ENCODE measurements around the gene GDAP2. TPM values are rescaled to one million over a fixed set of nuclear protein-coding genes. Genes with fewer than 3 reads are reported as not detected.
A peak's percentile ranks its signal among the peaks of the same experiment; 100 is the strongest.

Gene GDAP2
- total and polyA plus RNA-seq, 2 of the 4 experiments (the other 2 are of a cell fraction): 5.4 to 27.1 TPM

GRCh38 chr1:117928881-117929342, 509 bp downstream of the GDAP2 start:
- peaks cover 15 to 74% of the 10 kb centered on the region in 2 experiments for H3K79me1 ChIP-seq (ENCODE audit: low read depth in 1 of 2, low read length in 2 of 2)
- no peak overlapping the region for H4K91ac ChIP-seq (ENCODE audit: insufficient read depth, low read depth, low read length)
- H3K18ac ChIP-seq (ENCODE audit: low read depth, low read length): no peak overlapping the region
- peaks cover 1% of the 10 kb centered on the region; the same call in 1 of the 2 replicates for H3K36me3 ChIP-seq (ENCODE audit: control insufficient read depth, insufficient read depth, low read length)
- no peak for TF ChIP-seq MXI1 (IDR thresholded peaks at IDR 0.05; ENCODE audit: borderline replicate concordance, low read depth, low read length)
- peak; percentile 28; the same call in 1 of the 2 replicates for TF ChIP-seq SMC3 (IDR thresholded peaks at IDR 0.05; ENCODE audit: low read depth, low read length)
- TF ChIP-seq CTCF (conservative IDR thresholded peaks at IDR 0.05; ENCODE audit: low read depth, low read length): peak; percentile 41
- TF ChIP-seq FOS (IDR thresholded peaks at IDR 0.05; ENCODE audit: low read depth, low read length): no peak
- TF ChIP-seq RAD21 (IDR thresholded peaks at IDR 0.05; ENCODE audit: low read length): peak; percentile 45
- peak; percentile 79 for ATAC-seq (ENCODE audit: low read depth)
- H2BK120ac ChIP-seq (ENCODE audit: low read depth, low read length): no peak overlapping the region
- H3K23ac ChIP-seq (ENCODE audit: low read depth, low read length): peak overlapping the region; percentile 78
- H2BK20ac ChIP-seq (ENCODE audit: low read depth, low read length): no peak overlapping the region
- peak overlapping the region in 1 of 2 experiments; percentile 54; a peak in 1 of 4 replicates for H4K8ac ChIP-seq (ENCODE audit: low read depth in 2 of 2, low read length in 2 of 2)
- H3K4me3 ChIP-seq (ENCODE audit: insufficient read depth, low read depth, low read length): peak overlapping the region; percentile 89
- ChIA-PET CTCF (interaction anchor here (0.6 to 1.4 kb wide), 4 partner anchors 18 to 175 kb away, joined by 3 to 4 read pairs (median 3); no protein-coding TSS in a partner anchor), POLR2A (ENCODE audit: unreplicated experiment) (no interaction called here)
- dilution Hi-C loops (cut with HindIII; ENCODE audit: low sequenced_read_pairs, unreplicated experiment): no loop called here
- no TSS peak for BruUV-seq (replicated peaks)
- WGBS, 2 experiments (ENCODE audit: extremely low coverage in 2 of 2, insufficient read length in 1 of 2): 0% methylated on average over 5 of the region's 24 CpGs; no CpG with 5 or more reads in 1 of the 2 experiments
- 0 out of 2 replicates have a peak overlapping the region, but pooled peaks have one; percentile 20 for H3K56ac ChIP-seq (ENCODE audit: extremely low read depth, insufficient read depth, low read length)
- peak overlapping the region; percentile 99 for H2AFZ ChIP-seq (replicated peaks; ENCODE audit: low read length, poor library complexity)
- in situ Hi-C loops (cut with MboI; ENCODE audit: low sequenced_read_pairs): no loop called here
- no peaks in the 10 kb centered on the region for H3K9me3 ChIP-seq (ENCODE audit: control insufficient read depth, insufficient read depth, low read length)
- H2AK9ac ChIP-seq (replicated peaks; ENCODE audit: low read depth, low read length, poor library complexity): peak overlapping the region; percentile 86
- H3K14ac ChIP-seq (replicated peaks; ENCODE audit: low read depth, low read length): 0 out of 2 replicates have a peak overlapping the region, but pooled peaks have one; percentile 65
- no peak overlapping the region for H4K5ac ChIP-seq (ENCODE audit: low read depth, low read length)
- peak overlapping the region; percentile 70 for H3K9ac ChIP-seq (ENCODE audit: low read depth, low read length)
- peak overlapping the region; percentile 85 for H3K4me2 ChIP-seq (ENCODE audit: low read depth, low read length)
- peaks cover 3% of the 10 kb centered on the region for H3K9me1 ChIP-seq (ENCODE audit: insufficient read depth, low read length)
- H3K4ac ChIP-seq (ENCODE audit: low read depth, low read length): peak overlapping the region; percentile 66
- peaks cover 8% of the 10 kb centered on the region; the same call in 1 of the 2 replicates for H4K20me1 ChIP-seq (ENCODE audit: insufficient read depth, low read length)
- peak overlapping the region; percentile 79 for H3K27ac ChIP-seq (ENCODE audit: insufficient read depth, low read length)
- 0 out of 2 replicates have a peak, but pooled peaks cover 3% of the 10 kb centered on the region for H3K4me1 ChIP-seq (ENCODE audit: control insufficient read depth, insufficient read depth, low read length)
- DNase-seq: peak; percentile 63
- intact Hi-C loops (cut with micrococcal nuclease): loop anchor here (1.0 to 10.0 kb wide), 3 partner anchors 59 to 1783 kb away; partner anchors contain the start of genes PHGDH and TTF2
- H3K27me3 ChIP-seq (ENCODE audit: control insufficient read depth, insufficient read depth, low read length): no peaks in the 10 kb centered on the region
- H2BK5ac ChIP-seq (ENCODE audit: low read depth, low read length, poor library complexity, severe bottlenecking): peak overlapping the region; percentile 31
- peak overlapping the region; percentile 54; the same call in 1 of the 2 replicates for H2AK5ac ChIP-seq (ENCODE audit: low read depth, low read length)
- no peak overlapping the region for H2BK15ac ChIP-seq (ENCODE audit: low read depth, low read length)
